Ecto neural progenitor cell (in vitro differentiated cells): Measurements from ENCODE around the gene F2RL3.
A peak's percentile ranks its signal among the peaks of the same experiment; 100 is the strongest.

Source experiments
- DNase-seq: peaks from one replicate; pipeline ENCODE4 v3.0.0-alpha.2; 2018; ENCODE audit warnings: low spot score

The F2RL3 gene

DNA sequence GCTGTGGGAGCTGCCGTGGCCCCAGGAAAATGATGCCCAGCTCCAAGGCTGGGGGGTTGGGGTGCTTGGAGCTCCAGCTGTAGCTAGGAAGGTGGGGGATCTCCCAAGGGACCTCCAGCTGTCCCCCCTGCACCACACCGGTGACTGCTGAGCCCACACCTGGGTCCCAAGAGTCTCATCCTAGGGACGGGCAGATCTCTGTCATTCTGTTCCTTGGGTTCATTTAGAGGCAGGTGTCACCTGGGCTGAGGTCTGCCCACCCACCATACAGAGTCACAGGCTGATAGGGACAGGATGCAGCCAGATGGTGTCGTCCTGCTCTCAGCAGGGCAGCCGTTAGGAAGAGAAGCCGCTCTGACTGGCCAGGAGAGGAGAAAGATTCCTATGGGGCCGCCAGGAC is 5.3 kb downstream of the F2RL3 start:
- DNase-seq = no peak

GRCh38 chr19:16895467-16896145 is 6.8 kb downstream of the F2RL3 start:
- peak; percentile 69 for DNase-seq

DNA sequence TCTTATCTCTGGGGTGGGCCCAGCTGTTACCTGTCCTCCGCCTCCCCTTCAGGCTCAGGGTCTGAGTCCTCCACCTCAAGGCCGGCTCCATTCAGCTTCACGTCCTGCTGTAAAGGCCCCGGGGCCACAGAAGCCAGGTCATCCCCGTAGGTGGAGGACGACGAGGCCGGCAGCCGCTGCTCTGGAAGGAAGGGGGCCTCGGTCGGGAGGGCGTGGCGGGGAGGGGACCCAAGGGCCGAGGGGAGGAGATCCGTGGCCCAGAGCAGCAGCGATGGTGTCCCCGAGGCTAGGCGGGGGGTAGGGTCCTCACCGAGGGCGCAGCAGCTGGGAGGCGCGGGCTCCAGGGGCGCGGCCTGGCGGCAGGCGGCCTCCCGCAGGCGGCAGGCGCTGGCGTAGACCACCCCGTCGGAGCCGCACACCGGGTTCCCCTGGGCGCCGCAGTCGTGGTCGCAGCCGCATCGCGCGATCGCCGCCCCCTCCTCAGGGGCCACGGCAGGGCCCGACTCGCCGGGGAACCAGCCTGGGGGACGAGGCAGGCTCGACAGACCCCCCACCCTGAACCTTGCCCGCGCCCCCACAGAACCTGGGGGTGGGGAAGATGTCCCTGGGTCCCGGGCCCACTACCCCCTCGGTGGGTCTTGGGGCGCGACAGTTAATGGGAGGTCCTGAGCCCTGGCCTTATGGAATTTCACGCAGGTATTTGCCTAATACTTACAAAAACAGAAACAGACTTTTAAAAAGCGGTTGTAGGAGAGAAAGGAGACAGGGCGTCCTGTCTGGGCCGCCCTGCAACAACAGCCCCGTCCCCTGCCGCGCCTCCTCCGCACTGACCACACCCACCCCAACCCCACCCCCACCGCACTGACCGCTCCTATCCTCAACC is 7.6 kb downstream of the F2RL3 start:
- DNase-seq = peak; percentile 72

DNA sequence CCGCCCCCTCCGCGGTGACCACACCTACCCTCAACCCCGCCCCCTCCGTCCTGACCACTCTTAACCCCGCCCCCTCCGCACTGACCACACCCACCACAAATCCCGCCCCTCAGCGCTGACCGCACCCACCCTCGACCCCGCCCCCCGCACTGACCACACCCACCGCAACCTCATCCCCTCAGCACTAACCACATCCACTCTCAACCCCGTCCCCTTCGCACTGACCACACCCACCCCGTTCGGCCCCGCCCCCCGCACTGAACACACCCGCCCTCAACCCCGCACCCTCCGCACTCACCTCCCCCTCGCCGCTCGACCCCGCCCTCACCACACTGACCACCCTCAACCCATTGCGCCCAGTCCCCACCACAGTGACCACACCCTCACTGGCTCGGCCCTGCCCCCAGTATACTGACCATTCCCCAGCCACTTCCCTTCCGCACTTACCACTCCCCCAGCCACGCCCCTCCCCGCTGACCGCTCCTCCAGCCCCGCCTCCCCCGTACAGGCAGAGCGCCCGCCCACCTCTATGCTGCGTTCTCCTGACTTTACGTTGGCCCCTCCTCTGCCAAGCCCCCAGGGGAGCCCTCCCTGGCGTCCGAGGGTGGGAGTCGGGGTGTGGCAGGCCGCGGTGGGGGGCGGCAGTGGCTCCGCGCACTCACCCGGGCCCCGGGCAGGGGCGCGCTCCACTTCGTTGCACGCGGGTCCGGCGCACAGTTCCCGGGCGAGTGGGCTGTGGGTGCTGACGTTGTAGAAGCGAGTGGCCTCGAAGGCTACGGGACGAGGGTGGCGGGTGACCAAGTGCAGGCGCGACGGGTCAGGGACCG is 8.4 kb downstream of the F2RL3 start:
- peak; percentile 98 for DNase-seq

DNA sequence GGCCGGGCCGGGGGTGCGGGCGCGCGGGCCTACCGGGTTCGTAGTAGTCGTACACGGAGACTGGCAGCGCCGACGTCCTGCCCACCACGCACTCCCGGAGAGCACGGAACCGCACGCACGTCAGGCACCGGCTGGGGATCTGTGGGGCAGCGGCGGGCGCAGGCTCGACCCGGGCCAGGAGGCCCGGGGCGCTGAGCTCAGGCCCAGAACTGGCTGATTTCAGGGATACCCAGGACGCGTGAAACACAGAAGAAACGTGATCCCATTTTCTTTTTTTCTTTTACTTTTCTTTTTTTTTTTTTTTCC is 9.0 kb downstream of the F2RL3 start:
- no peak for DNase-seq

DNA sequence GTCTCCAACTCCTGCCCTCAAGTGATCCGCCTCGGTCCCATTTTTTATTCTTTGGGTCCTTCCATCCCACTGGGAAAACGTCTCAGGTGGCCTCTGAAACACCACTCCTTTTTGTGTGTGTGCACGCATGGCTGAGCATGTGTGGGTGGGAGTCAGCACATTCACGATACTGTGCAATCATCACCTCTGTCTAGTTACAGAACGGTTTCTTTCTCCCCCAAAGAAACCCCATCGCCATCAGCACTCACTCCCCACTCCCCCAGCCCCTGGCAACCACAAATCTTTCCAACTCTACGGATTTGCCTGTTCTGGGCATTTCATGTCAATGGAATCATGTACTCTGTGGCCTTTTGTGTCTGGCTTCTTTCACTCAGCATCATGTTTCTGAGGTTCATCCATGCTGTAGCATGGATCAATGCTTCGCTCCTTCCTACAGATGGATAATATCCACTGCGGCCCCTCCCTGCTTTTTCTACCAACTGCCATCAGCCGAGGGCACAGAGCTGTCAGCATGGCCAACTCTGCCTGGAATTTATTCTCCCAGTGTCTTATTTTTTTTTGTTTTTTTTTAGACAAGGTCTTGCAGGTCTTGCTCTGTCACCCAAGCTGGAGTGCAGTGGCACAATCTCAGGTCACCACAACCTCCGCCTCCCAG is 9.7 kb downstream of the F2RL3 start:
- DNase-seq = no peak

- peak; percentile 74 for DNase-seq
Measured at GRCh38 chr19:16899566-16900075, 10.8 kb downstream of the F2RL3 start.

DNA sequence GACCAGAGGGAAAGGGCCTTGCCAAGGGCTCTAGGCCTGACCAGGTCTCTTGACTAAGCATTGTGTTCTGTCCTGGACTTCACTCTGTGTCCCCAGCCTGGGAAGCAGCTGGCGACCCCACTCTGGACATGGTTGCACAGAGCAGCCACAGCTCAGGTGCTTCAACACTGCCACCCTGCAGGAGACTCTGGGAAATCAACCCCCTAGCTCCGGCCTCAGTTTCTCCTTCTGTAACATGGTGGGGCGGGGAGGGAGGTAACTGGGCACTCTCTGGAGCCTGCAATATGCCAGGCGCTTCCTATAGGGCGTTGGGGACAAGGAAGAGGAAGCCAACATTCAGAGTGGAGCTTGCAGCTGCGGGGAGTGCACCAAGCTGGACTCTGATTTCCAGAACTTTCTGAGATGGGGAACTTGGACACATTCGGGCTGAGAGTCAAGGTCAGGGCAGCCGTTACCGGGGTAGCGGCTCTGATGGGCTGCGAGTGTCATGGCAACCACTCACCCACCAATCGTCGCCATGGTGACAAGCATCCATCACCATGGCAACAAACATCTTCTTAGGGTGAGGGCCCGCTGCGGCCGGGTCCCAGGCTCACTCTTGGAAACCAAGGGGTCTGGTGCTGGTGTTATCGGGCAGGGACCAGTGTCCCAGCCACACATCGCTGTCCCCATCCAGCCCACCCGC is 12.8 kb downstream of the F2RL3 start:
- DNase-seq = no peak

DNA sequence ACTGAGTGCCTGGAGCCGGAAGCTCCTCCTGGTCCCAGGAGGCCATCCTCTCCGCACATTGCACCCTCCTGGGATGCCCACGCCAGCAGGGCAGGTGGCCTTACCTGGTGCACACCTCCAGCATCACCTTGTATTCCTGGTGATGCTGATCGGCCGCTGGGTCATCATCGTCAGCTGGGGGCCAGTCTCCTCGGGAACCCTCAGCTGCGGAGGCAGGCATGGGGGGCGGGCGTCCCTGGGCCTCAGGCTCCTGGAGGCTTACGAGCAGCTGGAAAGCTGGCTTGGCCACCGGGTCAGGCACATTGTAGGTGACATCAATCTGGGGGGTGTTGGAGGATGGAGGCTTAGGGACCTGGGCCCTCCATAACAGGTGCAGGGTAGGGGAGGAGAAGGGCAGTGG is 13.7 kb downstream of the F2RL3 start:
- DNase-seq = no peak

DNA sequence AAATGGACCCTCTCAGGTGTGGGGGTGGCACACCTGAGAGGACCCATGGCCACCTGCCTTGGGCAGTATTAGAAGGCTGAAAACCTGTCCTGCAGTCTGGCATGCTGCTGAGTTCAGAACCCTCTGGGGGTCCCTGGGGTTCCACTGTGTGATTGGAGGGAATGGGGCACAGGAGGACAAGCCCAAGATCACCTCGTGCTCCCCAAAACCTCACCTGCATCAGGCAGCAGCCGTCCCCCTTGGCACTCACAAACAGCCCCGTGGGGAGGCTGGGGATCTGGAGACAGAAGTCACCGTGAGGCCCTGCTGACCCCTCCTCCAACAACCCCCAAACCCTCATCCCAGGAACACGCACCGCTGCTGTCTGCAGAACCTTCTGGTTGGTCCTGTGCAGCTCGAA is 14.5 kb downstream of the F2RL3 start:
- no peak for DNase-seq

DNA sequence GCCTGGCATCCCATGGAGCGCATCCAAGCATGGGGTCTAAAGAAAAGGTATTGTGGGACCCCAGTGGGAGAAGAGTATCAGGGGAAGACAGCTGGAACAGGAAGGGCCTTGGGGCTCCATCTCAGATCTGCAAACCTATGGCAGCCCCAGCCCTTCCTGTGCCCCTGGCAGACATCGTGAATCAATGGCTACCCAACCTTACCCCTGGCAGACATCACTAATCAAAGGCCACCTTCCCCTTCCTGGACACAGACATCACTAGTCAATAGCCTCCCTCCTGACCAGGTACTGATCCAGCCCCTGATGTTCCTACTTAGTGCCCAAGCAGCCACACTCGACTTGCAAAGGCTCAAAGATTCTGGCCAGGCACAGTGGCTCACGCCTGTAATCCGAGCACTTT is 15.8 kb downstream of the F2RL3 start:
- DNase-seq = no peak

DNA sequence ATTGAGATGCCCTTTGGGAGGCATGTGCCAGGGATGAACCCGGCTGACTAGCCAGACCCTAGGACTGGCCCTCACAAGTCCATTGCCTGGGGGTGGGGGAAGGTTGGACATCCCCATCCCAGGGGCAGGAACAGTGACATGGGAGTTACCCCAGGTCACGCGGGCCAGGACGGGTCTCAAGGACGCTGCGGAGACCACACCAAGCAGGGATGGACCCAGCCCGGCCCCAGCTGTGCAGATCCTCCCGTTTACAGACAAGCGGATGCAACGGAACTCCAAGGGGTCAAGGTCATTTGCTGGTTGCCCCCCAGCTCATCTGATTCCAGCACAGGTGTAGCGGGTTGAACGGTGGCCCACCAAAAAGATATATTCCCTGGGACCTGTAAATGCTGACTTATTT is 20.0 kb downstream of the F2RL3 start:
- DNase-seq = no peak

DNA sequence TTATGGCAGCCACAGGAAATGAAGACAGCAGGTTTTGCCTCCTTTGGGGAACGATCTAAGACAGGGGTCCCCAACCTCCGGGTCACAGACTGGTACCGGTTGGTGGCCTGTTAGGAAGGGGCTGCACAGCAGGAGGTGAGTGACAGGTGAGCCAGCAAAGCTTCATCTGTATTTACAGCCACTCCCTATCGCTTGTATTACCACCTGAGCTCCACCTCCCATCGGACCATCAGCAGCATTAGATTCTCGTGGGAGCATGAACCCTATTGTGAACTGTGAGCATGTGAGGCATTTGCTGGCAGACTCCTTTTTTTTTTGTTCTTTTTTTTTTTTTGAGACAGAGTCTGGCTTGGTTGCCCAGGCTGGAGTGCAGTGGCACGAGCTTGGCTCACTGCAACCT is 22.2 kb downstream of the F2RL3 start:
- no peak for DNase-seq

- no peak for DNase-seq
Measured at GRCh38 chr19:16912780-16913179, 24.0 kb downstream of the F2RL3 start.

DNA sequence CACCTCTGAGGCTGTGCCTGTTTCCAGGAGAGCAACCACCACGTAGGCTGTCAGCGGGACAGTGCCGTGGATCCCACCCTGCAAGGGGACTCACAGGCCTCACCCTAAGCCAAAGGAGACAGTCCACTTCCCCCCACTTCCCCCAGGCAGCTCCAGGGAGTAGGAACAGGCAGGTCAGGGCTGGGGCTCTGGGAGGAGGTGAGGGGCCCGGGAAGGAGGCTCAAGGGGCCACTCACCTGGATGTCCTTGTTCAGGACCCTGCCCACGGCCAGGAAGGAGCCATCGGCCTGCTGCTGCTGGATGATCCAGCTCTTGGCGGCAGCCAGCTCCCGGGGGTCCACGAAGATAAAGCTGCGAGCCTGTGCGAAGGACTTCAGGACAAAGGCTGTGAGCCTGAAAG is 25.6 kb downstream of the F2RL3 start:
- no peak for DNase-seq

GRCh38 chr19:16915135-16915534 is 26.3 kb downstream of the F2RL3 start:
- no peak for DNase-seq

GRCh38 chr19:16915734-16916133 is 26.9 kb downstream of the F2RL3 start:
- DNase-seq = no peak

GRCh38 chr19:16917401-16917800 is 28.6 kb downstream of the F2RL3 start:
- no peak for DNase-seq

DNA sequence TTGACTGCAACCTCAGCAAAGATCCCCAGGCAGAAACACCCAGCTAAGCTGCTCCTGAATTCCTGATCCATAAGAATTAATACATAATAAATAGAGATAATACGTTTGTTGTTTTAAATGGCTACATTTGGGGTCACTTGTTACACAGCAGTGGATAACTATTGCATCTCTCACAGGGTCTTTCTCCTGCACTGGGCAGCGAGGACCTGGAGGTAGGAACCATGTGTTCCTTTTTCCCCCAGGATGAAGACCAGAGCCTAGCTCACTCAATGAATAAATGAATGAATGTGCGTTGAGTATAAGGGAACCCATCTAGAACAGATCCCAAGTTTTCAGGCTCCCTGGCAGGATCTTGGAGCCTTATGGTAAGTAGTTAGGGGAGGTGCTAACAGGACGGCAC is 30.7 kb downstream of the F2RL3 start:
- DNase-seq = no peak

- no peak for DNase-seq
Measured at GRCh38 chr19:16920816-16921529, 32.2 kb downstream of the F2RL3 start.
